ENCODE results near the gene ORAI2. TPM values are rescaled to one million over a fixed set of nuclear protein-coding genes. Genes with fewer than 3 reads are reported as not detected.
A peak's percentile ranks its signal among the peaks of the same experiment; 100 is the strongest.

The ORAI2 gene
- total RNA-seq, 1 donor from 2014 or later, result 47.4 TPM

DNA sequence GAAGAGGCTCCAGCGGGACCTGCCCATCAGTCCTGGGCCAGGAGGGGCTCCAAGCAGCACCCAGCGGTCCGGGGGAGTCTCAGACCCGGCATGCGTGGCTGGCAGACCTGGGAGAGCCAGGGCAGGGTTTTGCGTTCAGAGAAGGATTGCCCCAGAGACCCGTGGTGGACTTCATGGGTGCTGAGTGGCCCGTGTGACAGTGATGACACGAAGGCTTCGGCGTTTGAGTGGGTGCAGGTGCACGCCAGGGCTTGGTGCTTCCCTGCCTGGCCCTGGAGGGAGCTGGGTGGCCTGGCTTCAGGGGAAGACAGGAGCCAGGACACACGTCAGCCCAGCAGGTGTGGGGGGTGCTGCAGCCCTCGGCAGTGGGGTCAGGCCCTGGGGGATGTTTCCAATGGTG lies 13.9 kb downstream of the ORAI2 start:
- no peak for TF ChIP-seq CTCF (IDR thresholded peaks at IDR 0.05)
- H3K27ac Mint-ChIP-seq (ENCODE audit: unreplicated experiment), result no peak overlapping the region
- no peaks in the 10 kb centered on the region for H3K9me3 Mint-ChIP-seq (ENCODE audit: low read depth)

DNA sequence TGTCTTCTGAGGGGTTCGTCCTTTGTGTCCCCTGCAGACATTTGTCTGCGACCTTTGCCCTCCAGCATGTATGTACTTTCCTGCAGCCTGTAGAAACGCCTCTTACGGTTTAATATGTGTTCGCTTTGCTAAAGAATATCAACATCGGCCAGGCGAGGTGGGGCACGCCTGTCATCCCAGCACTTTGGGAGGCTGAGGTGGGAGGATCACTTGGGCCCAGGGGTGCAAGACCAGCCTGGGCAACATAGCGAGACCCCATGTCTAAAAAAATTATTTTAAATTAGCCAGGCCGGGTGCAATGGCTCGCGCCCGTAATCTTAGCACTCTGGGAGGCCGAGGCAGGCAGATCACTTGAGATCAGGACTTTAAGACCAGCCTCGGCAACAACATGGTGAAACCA lies 15.8 kb downstream of the ORAI2 start:
- Mint-ChIP-seq H3K4me1 (ENCODE audit: low read depth) (no peaks in the 10 kb centered on the region), H3K36me3 (ENCODE audit: low read depth) (peaks cover 10% of the 10 kb centered on the region), H3K27me3 (ENCODE audit: low read depth) (no peaks in the 10 kb centered on the region), H3K27ac (ENCODE audit: unreplicated experiment) (no peak overlapping the region), H3K9me3 (ENCODE audit: low read depth) (no peaks in the 10 kb centered on the region), H3K4me3 (ENCODE audit: unreplicated experiment) (no peak overlapping the region)
- DNase-seq (ENCODE audit: low spot score), result no peak
- no peak for TF ChIP-seq CTCF (IDR thresholded peaks at IDR 0.05)

More for the DNA sequence above, 13.9 kb downstream of the ORAI2 start:
- no peak for DNase-seq (ENCODE audit: low spot score)
- Mint-ChIP-seq H3K36me3 (ENCODE audit: low read depth) (peaks cover 10% of the 10 kb centered on the region), H3K4me3 (ENCODE audit: unreplicated experiment) (no peak overlapping the region), H3K27me3 (ENCODE audit: low read depth) (no peaks in the 10 kb centered on the region), H3K4me1 (ENCODE audit: low read depth) (no peaks in the 10 kb centered on the region)

- H3K4me1 Mint-ChIP-seq (ENCODE audit: low read depth), result no peaks in the 10 kb centered on the region
- H3K27me3 Mint-ChIP-seq (ENCODE audit: low read depth), result no peaks in the 10 kb centered on the region
- H3K4me3 Mint-ChIP-seq (ENCODE audit: unreplicated experiment), result no peak overlapping the region
- TF ChIP-seq CTCF (IDR thresholded peaks at IDR 0.05), result peak; percentile 43
- no peak for DNase-seq (ENCODE audit: low spot score)
- peaks cover 6% of the 10 kb centered on the region for H3K36me3 Mint-ChIP-seq (ENCODE audit: low read depth)
- H3K9me3 Mint-ChIP-seq (ENCODE audit: low read depth), result no peaks in the 10 kb centered on the region
- no peak overlapping the region for H3K27ac Mint-ChIP-seq (ENCODE audit: unreplicated experiment)
These were observed 16.9 kb downstream of the ORAI2 start for GRCh38 chr7:102450242-102450641.

DNA sequence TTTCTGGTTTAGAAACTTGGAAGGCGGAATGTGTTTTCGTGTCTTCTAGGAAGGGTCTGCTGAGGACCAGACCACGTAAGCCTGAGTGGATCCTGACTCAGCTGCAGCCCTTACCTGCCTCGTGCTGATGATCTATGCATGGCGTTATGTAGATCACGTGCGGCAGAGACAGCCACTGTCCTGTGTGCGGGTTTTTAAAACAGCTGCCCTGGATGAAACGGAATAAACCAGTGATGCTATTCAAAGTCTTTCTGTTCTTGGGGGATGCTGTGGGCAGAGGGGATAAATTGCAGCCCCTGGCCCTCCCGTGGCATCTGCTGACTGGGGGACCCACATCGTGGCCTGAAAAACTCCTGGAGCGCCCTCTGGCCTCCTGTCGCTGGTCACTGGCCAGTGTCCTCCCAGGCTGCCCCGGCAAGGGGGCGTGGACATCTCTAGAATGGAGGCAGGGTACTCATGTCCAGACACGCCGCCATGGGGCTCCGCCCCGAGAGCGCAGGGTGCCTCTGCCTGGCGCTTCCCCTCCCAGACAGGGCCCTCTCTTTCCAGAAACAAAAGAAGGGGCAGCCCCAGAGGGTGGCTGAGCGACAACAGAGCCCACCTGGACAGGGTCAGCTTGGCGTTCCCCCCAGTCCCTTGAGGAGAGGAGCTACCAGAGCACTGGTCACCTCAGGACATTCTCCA lies 18.1 kb downstream of the ORAI2 start:
- Mint-ChIP-seq H3K4me3 (ENCODE audit: unreplicated experiment) (no peak overlapping the region), H3K4me1 (ENCODE audit: low read depth) (peaks cover 3% of the 10 kb centered on the region)
- DNase-seq (ENCODE audit: low spot score), result no peak

GRCh38 chr7:102452451-102452850 lies 19.1 kb downstream of the ORAI2 start:
- DNase-seq (ENCODE audit: low spot score), result no peak
- H3K9me3 Mint-ChIP-seq (ENCODE audit: low read depth), result no peaks in the 10 kb centered on the region
- H3K27ac Mint-ChIP-seq (ENCODE audit: unreplicated experiment), result no peak overlapping the region
- TF ChIP-seq CTCF (IDR thresholded peaks at IDR 0.05), result no peak
- H3K4me1 Mint-ChIP-seq (ENCODE audit: low read depth), result peaks cover 7% of the 10 kb centered on the region
- H3K27me3 Mint-ChIP-seq (ENCODE audit: low read depth), result no peaks in the 10 kb centered on the region
- no peak overlapping the region for H3K4me3 Mint-ChIP-seq (ENCODE audit: unreplicated experiment)
- peaks cover 5% of the 10 kb centered on the region for H3K36me3 Mint-ChIP-seq (ENCODE audit: low read depth)

More for the DNA sequence above, 18.1 kb downstream of the ORAI2 start:
- H3K27ac Mint-ChIP-seq (ENCODE audit: unreplicated experiment), result no peak overlapping the region
- no peaks in the 10 kb centered on the region for H3K9me3 Mint-ChIP-seq (ENCODE audit: low read depth)
- no peaks in the 10 kb centered on the region for H3K27me3 Mint-ChIP-seq (ENCODE audit: low read depth)
- H3K36me3 Mint-ChIP-seq (ENCODE audit: low read depth), result peaks cover 5% of the 10 kb centered on the region
- no peak for TF ChIP-seq CTCF (IDR thresholded peaks at IDR 0.05)

Measured in chondrocyte (in vitro differentiated cells).